NB4 (cell line): ENCODE data around the gene MAN2A2.

Source experiments
- DNase-seq: peaks from one replicate; pipeline ENCODE4 v3.0.0; 2010; ENCODE audit warnings: low read depth
- H3K4me3 ChIP-seq: one replicate; pipeline ENCODE4 v1.5.1; 2011; ENCODE audit warnings: mild to moderate bottlenecking, low read depth, low read length, moderate library complexity
- MAX ChIP-seq: IDR thresholded peaks from 2 replicates; pipeline ENCODE4 v1.6.1; 2011; ENCODE audit warnings: low read depth, low read length
- MYC ChIP-seq: IDR thresholded peaks from 2 replicates; pipeline ENCODE4 v1.6.1; 2011; ENCODE audit warnings: low read depth, low read length
- POLR2A ChIP-seq: IDR thresholded peaks from 2 replicates; pipeline ENCODE4 v1.6.1; 2011; ENCODE audit warnings: mild to moderate bottlenecking; ENCODE audit not compliant: insufficient read length; ENCODE audit errors: extremely low read depth
- TF ChIP-seq, protein P1 (sequence below): IDR thresholded peaks from one replicate; pipeline ENCODE4 v1.5.1; 2012; ENCODE audit warnings: low read depth, low read length

Gene MAN2A2

DNA sequence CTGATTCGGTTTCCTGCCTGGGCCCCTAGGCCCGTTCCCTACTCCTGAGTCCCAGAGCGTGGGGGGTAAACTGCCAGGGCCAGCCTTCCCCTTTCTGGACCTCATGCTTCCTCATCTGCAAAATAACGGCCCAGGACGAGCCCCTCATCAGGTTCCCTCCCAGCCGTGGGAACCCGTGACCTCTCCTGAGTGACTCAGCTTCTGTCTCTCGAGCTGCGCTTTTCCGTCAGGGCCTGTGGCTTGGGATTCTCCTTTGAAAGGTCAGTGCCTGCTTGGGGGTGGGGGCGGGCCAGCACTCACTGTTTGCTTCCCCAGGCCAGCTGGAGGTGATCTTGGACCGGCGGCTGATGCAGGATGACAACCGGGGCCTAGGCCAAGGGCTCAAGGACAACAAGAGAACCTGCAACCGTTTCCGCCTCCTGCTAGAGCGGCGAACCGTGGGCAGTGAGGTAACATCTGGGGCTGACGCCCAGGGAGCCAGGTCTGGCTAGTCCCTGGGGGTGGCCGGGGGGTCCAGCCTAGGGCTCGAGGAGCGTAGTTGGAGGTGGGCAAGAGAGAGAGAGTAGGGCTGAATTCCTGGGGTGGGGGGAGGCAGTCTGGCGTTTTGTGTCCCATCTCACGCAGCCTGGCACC lies 12.8 kb downstream of the MAN2A2 start:
- DNase-seq = peak; percentile 98
- TF ChIP-seq MYC = peak; percentile 90
- peak; percentile 89 for TF ChIP-seq MAX
- TF ChIP-seq POLR2A = no peak
- TF ChIP-seq, protein P1, sequence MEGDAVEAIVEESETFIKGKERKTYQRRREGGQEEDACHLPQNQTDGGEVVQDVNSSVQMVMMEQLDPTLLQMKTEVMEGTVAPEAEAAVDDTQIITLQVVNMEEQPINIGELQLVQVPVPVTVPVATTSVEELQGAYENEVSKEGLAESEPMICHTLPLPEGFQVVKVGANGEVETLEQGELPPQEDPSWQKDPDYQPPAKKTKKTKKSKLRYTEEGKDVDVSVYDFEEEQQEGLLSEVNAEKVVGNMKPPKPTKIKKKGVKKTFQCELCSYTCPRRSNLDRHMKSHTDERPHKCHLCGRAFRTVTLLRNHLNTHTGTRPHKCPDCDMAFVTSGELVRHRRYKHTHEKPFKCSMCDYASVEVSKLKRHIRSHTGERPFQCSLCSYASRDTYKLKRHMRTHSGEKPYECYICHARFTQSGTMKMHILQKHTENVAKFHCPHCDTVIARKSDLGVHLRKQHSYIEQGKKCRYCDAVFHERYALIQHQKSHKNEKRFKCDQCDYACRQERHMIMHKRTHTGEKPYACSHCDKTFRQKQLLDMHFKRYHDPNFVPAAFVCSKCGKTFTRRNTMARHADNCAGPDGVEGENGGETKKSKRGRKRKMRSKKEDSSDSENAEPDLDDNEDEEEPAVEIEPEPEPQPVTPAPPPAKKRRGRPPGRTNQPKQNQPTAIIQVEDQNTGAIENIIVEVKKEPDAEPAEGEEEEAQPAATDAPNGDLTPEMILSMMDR = no peak
- no peak overlapping the region for H3K4me3 ChIP-seq

- DNase-seq = no peak
- TF ChIP-seq MAX (no peak), POLR2A (no peak), MYC (no peak)
- TF ChIP-seq, protein P1 = no peak
- no peak overlapping the region for H3K4me3 ChIP-seq
These were observed 13.4 kb downstream of the MAN2A2 start for GRCh38 chr15:90916461-90916860.

DNA sequence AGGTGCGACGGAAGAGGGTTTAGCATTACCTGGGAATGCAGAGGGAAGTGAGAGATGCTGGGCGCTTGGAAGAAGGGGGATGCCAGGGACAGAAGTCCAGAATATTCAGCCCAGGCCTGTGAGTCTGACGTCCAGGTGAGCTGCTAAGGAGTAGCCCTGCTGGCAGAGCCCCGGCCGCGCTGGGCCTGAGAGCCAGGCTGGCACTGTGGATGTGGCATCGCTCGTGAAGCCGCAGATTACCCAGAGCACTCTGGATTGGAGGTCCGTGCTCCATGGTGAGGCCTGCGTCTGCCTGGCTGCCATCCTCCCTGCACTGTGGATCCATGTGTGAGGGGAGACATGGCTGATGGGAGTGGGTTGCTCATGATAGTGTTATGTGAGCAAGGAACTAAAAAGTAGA lies 14.5 kb downstream of the MAN2A2 start:
- DNase-seq = no peak
- no peak overlapping the region for H3K4me3 ChIP-seq
- TF ChIP-seq POLR2A (no peak), MAX (no peak), MYC (no peak)
- TF ChIP-seq, protein P1 = no peak

GRCh38 chr15:90918034-90918788 lies 15.1 kb downstream of the MAN2A2 start:
- TF ChIP-seq MYC = no peak
- TF ChIP-seq, protein P1 = no peak
- no peak for TF ChIP-seq POLR2A
- no peak for TF ChIP-seq MAX
- no peak for DNase-seq
- H3K4me3 ChIP-seq = no peak overlapping the region

DNA sequence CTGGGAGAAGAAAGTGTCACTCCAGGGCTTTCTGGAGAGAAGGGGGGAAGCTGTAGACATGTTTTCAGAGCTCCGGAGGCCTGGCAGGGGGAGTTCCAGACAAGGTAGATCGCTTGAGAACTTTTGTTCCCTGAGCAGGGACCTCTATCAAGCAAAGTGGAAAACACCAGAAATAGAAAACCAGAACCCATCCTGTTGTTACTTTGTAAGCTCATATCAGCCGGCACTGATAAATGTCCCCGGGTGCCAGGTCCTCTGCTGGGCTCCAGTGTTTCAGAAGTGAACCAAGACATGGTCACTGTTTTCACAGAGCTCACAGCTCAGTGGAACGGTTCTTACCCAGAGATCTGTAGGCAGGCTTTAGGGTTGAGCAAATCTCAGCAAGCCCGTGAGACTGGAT lies 15.7 kb downstream of the MAN2A2 start:
- TF ChIP-seq MAX (no peak), MYC (no peak), POLR2A (no peak)
- TF ChIP-seq, protein P1 = no peak
- no peak overlapping the region for H3K4me3 ChIP-seq
- no peak for DNase-seq
